Left renal cortex interstitium (tissue), 4 donors: ENCODE results near the gene AKT1S1. TPM values are rescaled to one million over a fixed set of nuclear protein-coding genes. Genes with fewer than 3 reads are reported as not detected.

ENCODE experiments used
- DNase-seq, 4 donors: peaks; one replicate each; pipeline ENCODE4 v3.0.0-alpha.2; 2013; ENCODE audit warnings: low read depth in 4 of 4, low spot score in 2 of 4, missing footprints in 1 of 4
- polyA plus RNA-seq, 4 donors: library from polyadenylated mRNA; unstranded; fragments of 120-200 nt; gene quantifications; one replicate each; pipeline ENCODE4 v1.2.1, GENCODE V29; 2013; ENCODE audit not compliant: insufficient read length in 4 of 4

Gene AKT1S1
- polyA plus RNA-seq, 4 donors, result 27.4 to 49.0 (median 39.7) TPM

DNA sequence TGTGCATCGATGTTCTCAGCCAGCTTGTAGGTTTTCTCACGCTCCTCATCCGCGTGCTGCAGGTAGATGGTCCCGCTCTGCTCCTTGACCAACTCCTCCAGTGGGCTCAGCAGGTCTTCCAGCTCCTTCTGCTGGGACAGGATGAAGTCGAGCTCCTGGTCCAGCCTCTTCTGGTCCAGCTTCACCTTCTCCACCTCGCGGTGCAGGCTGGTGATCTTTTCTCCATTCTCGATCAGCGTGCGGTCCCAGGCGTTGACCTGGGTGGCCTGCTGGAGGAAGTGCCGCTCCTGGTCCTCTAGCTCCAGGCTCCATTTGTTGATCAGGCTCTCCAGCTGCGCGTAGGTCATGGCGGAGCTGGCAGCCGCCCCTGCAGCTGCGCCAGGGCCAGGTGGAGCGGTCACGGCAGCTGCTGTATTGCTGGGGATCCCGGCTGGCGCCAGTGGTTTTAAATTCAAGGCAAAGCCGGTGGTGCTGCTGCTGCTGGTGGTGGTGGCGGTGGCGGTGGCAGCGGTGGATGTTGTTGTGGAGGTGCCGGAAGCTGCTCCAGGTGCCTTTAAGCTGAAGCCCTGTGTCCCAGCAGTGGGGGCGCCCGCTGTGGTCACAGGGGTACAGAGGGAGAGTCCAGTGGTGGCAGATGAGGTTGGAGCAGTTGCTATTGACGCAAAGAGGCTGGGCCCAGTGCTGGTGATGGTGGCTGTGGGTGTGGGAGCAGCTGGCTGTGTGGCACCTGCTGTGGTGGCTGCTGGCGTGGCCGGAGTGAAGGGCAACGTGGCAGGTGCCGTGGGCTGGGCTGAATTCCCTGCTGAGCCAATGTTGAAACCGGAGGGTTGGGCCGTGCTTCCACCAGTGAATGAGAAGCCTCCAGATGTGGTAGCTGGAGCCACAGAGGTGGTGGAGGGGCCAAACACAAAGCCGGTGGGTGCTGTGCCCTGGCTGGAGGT, 31.6 kb upstream of the AKT1S1 start:
- DNase-seq, result no peak

GRCh38 chr19:49907745-49908446, 30.7 kb upstream of the AKT1S1 start:
- DNase-seq, result no peak

DNA sequence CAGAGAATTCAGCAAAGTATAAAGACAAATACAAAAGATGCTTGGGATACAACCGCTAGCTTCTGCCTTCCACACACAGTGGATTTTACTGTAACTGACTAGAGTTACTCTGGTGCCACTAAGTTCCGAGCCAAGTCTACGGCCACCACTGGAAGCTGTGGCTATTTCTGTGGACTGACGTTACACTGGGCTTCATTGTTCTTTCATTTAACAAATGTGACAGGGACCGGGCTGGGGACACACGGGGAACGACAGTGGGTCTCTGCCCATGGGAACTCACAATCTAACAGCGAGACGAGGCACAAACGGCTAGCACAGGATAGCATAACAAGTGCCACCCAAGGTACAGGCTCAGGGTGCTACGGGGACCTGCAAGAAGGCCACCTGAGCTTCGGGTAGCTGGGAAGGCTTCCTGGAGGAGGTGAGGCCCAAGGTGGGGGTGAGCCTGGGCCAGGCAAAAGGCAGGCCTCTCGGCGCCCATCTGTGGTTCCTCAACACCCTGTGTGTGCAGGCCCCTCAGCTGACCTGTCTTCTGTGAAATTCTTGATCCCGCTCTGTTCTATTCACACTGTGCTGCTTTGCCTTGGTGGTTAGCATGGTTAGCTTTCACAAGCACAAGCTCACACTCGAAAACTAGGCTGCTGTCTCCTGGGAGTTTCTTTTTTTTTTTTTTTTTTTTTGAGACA, 29.9 kb upstream of the AKT1S1 start:
- no peak for DNase-seq

DNA sequence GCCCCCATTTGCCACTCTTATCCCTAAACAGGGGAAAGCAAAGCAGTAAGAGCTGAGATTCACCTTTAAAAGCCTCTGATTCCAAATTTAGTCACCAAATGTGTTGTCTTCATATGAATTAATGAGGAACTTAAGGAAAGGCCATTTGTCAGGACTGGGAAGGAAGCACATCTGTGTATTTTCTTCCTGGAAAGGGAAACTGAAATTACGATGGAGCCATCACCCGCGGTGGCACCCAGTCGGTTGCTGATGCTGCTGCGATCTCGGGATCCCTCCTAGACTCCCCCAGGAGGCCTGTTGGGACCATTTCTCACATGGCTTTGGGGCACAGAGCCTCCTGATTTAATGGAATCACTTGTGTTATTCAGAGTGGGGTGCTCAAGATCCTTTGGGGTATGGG, 27.0 kb upstream of the AKT1S1 start:
- DNase-seq, result no peak

DNA sequence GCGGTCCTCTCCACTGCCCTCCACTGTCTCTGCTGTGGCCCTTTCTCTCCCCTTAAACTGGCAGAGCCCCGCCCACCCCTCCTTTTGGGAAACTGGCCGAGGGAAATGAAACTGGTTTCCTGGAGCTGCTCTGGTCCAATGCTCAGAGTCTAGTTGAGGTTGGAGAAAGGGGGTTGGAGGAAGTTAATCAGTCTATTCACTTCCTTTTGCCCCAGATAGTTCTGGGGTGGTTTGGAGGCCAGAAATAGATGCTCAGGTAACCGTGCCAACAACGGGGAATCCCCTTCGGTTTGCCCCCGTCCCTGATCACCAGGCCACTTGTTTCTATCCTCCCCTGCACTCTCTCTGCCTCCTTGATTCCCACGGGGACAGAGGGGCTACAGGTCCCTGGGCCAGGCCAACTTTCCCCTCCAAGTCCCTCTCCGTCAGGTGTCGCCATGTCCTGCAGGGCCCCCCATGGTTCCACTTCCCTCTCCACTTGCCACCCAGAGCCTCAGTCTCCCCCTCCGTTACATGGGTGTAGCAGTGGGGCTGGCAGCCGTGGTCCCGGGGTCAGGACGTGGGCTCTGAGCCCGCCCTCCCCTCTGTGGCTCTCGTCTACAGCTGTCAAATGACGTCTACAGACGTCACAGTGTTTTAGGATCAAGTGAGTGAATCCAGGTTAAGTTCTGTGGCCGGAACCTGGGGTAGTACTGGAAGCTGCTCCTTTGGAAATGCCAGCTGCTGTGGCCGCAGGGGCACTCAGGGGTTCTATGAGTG, 19.9 kb upstream of the AKT1S1 start, which contains the start of gene IL4I1:
Gene IL4I1 (minus strand): TSS at position 25 of the 759 bp plus-strand sequence. CDS start 727 bp downstream, outside the sequence.
- DNase-seq, result no peak

- no peak for DNase-seq
These were observed 18.6 kb upstream of the AKT1S1 start for GRCh38 chr19:49895566-49896297.

DNA sequence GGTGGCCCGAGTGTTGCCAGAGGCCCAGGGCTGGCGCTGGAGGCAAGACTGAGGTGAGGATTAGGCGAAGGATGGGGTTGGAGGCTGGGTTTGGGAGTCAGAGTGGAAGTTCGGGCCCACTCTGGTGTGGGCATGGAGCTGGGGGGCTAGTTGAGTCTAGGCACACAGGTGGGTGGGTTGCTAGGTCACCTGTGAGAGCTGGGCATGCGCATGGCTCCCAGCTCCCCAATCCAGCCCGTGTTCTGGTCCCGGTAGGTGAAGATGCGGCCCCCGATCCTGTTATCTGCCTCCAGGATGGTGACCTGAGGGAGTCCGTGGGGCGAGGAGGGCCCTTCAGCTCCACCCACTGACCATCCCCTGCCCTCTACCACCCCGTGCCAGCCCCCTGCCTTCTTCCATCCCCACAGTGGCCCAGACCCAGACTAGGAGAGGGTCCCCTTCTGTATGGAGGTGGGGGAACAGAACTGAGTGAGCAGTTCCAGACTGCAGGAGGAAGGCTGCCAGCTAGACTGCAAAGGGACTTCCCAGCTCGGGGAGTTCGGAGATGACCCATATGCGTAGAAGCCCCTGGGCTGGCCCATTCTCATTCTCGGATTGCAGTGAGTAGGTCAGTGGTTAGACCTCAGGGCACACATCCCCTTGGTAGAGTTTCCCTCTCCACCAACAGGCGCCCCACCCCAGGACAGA, 17.9 kb upstream of the AKT1S1 start:
- no peak for DNase-seq

- no peak for DNase-seq
These were observed 17.0 kb upstream of the AKT1S1 start for GRCh38 chr19:49894011-49894664.

GRCh38 chr19:49892716-49893115, 15.6 kb upstream of the AKT1S1 start:
- DNase-seq, result no peak

DNA sequence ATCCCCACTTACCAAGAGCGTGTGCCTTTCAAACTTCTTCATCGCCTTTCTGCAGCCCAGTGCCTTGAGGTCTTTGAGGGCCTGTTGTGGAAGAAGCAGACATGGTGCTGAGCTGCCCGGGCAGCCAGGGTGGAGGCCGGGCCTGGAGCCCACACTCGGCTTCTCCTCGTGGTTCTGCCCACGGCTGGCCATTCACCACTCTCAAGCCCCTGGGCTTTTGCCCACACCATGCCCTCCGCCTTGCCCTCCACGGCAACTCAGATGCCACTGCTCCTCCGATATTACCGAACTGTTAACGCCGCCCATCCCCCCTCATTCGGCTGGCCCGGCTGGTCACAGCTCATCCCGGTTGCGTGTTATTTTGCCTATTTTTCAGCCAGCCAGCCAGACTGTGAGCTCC, 14.2 kb upstream of the AKT1S1 start:
- DNase-seq, result no peak

DNA sequence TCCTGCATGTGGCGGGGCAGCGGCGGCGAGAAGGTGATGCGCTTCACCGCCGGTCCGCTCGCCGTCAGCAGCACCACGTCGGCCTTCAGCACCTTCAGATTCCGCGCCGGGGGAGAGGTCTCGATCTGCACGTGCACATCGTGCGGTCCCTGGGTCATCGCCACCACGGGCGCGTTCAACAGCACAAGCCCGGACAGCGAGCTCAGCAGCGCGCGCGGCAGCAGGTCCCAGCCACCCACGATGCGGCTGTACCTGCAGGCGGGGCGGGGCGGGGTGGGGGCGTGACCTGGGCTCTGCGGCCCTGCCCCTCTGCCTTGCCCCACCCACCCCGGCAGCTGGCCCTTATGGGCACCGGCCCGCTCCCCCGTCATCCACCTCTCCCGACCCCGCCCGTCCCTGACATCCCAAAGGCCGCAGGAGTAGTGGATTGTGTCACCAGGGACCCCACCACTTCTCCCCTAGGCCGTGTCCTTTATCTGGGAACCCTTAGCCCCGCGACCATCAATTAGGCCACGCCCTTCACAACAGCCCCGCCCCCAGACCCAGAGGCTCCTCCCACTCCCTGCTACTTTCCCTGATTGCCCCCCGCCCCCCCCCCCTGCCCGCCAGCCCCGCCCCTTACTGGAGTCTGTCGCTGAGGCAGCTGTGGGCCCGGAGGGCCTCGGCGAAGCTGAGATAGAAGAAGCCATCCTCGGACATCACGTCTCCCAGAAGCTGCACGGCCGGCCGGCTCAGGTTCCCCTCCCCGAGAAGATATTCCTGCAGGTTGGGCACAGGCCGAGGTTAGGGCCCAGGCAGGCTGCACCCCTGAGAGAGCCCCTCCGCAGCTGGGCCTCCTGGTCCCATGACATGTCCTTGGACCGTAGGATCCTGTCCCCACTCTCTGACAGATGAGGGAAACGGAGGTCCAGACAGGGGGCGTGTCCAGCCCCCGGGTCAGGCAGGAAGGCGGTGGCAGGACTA, 13.5 kb upstream of the AKT1S1 start:
- DNase-seq, result no peak

DNA sequence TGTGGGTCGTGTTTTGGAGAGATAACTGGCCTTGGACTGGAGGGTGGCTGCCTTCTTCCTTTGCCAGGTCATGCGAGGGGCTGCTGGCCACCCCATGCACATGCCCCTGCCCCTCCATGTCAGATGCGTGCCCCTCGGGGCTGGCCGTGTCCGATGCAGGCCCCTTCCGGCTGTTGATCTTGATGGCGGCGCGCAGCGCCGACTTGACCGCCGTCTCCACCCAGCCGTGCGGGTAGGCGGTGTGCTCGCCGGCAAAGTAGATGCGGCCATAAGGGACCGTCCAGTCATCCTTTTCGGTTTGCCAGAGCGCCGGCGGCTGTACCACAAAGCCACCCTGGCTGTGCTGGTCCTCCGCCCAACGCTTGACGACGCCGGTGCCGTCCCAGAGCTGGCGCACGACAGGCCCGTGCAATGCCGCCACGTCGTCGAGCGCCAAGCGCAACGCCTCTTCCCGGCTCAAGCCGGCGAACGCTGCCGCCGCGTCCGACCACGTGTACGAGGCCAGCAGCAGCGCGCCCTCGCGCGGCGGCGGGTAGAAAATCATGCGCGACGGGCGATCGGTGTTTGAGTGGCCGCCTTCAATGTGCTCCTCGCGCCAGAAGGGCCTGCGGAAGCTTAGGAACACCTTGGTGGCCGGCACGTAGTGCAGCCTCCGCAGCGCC, 12.7 kb upstream of the AKT1S1 start:
- DNase-seq, result peak in 1 of 4 donors; percentile 67

DNA sequence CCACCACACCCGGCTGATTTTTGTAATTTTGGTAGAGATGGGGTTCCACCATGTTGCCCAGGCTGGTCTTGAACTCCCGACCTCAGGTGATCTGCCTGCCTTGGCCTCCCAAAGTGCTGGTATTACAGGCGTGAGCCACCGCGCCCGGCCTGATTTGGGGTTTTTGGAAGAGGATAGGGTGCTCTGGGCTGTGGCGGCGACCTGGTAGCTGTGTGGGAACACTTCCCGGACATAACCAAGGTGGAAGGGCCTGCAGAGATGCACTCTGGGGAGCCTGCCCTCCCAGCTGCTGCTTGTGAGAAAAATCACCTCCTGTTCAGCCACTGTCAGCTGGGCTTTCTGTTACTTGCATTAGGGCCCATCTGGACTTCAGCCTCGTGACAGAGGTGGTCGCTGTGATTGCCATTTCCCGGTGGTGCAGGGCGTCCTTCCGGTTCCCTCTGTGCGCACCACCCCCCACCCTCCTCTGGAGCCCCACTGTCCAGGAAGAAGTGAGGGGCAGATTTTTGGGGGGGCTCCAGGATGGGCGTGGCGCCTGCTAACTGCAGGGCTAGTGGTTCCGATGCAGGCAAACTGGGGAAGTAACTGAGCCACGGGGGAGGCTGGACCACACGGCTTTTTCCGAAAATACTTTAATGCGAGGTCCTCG, 12.0 kb upstream of the AKT1S1 start:
- no peak for DNase-seq

- no peak for DNase-seq
These were observed 11.3 kb upstream of the AKT1S1 start for GRCh38 chr19:49888510-49888824.

DNA sequence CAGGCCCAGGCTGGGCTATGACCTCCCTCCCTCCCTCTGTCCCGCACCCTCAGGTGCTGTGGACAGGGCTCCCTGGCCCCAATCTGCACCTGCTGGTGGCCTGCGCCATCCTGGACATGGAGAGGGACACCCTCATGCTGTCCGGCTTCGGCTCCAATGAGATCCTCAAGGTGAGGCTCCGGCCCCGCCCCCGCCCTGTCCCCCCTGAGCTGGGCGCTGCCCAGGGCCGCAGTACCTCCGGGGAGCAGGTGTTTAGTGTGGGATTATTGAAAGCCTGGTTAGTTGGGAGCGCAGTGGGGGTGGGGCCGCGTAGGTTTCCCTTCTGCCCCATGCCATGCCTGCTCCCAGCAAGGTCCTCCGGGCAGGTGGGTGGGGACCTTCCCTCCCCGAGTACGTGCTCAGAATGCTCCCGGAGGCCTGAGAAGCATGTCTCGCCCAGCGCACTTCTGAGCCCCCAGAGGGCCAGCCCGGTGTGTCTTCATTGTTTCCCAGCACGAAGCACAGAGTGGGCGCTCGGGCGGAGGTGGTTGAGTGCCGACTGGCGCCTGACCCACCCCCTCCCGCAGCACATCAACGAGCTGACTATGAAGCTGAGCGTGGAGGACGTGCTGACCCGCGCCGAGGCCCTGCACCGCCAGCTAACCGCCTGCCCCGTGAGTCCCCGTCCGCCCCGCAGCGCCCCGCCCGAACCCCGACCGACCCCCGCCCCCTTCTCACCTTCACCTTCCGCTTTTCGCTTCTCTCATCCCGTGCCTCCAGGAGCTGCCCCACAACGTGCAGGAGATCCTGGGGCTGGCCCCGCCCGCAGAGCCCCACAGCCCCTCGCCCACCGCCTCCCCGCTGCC, 10.7 kb upstream of the AKT1S1 start:
- DNase-seq, result no peak
